Gastroesophageal sphincter (tissue), 3 donors: ENCODE results near the gene SAMD5.

Source experiments
- EP300 ChIP-seq: sonication (generic); formaldehyde crosslinking; IDR thresholded peaks from one replicate; pipeline ENCODE4 v1.6.1; 2017; ENCODE audit warnings: antibody characterized with exemption, mild to moderate bottlenecking
- POLR2A ChIP-seq, 2 donors: fragments of 450-650 bp; IDR thresholded peaks; one replicate each; pipeline ENCODE4 v1.6.1; 2017; ENCODE audit warnings: antibody characterized with exemption in 2 of 2, mild to moderate bottlenecking in 2 of 2, moderate library complexity in 1 of 2
- TF ChIP-seq, protein P1 (sequence below), 4 experiments: fragments of 200-600 bp in 2 of 4; fragments of 450-650 bp in 2 of 4; sonication (generic) in 1 of 4; IDR thresholded peaks; one replicate each; pipeline ENCODE4 v1.5.1; 2017 to 2019; ENCODE audit warnings: antibody characterized with exemption in 4 of 4, mild to moderate bottlenecking in 2 of 4, moderate library complexity in 2 of 4

DNA sequence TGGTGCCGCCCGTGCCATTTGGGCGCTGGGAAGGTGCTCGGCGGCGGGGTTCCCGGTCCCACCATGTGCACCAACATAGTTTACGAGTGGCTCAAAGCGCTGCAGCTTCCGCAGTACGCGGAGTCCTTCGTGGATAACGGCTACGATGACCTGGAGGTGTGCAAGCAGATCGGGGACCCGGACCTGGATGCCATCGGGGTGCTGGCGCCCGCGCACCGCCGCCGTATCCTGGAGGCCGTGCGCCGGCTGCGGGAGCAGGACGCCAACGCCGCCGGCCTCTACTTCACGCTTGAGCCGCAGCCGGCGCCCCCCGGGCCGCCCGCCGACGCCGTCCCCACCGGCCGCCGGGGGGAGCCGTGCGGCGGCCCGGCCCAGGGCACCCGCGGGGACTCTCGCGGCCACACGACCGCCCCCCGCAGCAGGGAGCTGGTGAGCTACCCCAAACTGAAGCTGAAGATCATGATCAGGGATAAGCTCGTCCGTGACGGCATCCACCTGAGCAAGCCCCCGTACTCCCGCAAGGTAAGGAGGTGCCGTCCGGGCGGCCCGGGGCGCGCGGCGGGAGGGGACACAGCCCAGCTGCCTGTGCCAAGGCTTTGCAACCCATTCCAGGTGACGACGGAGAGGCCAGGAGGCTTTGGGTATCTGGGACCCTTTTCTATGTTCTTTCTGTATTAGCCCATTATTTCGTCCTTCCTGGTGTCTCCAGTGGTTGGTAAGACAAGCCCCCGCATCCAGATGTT, 547 bp downstream of the SAMD5 start:
- TF ChIP-seq, protein P1, sequence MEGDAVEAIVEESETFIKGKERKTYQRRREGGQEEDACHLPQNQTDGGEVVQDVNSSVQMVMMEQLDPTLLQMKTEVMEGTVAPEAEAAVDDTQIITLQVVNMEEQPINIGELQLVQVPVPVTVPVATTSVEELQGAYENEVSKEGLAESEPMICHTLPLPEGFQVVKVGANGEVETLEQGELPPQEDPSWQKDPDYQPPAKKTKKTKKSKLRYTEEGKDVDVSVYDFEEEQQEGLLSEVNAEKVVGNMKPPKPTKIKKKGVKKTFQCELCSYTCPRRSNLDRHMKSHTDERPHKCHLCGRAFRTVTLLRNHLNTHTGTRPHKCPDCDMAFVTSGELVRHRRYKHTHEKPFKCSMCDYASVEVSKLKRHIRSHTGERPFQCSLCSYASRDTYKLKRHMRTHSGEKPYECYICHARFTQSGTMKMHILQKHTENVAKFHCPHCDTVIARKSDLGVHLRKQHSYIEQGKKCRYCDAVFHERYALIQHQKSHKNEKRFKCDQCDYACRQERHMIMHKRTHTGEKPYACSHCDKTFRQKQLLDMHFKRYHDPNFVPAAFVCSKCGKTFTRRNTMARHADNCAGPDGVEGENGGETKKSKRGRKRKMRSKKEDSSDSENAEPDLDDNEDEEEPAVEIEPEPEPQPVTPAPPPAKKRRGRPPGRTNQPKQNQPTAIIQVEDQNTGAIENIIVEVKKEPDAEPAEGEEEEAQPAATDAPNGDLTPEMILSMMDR (IDR thresholded peaks at IDR 0.05), result no peak
- no peak for TF ChIP-seq POLR2A (IDR thresholded peaks at IDR 0.05)
- no peak for TF ChIP-seq EP300
